Measurements from ENCODE around the gene FREM2.

Gene FREM2, protein sequence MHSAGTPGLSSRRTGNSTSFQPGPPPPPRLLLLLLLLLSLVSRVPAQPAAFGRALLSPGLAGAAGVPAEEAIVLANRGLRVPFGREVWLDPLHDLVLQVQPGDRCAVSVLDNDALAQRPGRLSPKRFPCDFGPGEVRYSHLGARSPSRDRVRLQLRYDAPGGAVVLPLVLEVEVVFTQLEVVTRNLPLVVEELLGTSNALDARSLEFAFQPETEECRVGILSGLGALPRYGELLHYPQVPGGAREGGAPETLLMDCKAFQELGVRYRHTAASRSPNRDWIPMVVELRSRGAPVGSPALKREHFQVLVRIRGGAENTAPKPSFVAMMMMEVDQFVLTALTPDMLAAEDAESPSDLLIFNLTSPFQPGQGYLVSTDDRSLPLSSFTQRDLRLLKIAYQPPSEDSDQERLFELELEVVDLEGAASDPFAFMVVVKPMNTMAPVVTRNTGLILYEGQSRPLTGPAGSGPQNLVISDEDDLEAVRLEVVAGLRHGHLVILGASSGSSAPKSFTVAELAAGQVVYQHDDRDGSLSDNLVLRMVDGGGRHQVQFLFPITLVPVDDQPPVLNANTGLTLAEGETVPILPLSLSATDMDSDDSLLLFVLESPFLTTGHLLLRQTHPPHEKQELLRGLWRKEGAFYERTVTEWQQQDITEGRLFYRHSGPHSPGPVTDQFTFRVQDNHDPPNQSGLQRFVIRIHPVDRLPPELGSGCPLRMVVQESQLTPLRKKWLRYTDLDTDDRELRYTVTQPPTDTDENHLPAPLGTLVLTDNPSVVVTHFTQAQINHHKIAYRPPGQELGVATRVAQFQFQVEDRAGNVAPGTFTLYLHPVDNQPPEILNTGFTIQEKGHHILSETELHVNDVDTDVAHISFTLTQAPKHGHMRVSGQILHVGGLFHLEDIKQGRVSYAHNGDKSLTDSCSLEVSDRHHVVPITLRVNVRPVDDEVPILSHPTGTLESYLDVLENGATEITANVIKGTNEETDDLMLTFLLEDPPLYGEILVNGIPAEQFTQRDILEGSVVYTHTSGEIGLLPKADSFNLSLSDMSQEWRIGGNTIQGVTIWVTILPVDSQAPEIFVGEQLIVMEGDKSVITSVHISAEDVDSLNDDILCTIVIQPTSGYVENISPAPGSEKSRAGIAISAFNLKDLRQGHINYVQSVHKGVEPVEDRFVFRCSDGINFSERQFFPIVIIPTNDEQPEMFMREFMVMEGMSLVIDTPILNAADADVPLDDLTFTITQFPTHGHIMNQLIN (N-terminal part only)

DNA sequence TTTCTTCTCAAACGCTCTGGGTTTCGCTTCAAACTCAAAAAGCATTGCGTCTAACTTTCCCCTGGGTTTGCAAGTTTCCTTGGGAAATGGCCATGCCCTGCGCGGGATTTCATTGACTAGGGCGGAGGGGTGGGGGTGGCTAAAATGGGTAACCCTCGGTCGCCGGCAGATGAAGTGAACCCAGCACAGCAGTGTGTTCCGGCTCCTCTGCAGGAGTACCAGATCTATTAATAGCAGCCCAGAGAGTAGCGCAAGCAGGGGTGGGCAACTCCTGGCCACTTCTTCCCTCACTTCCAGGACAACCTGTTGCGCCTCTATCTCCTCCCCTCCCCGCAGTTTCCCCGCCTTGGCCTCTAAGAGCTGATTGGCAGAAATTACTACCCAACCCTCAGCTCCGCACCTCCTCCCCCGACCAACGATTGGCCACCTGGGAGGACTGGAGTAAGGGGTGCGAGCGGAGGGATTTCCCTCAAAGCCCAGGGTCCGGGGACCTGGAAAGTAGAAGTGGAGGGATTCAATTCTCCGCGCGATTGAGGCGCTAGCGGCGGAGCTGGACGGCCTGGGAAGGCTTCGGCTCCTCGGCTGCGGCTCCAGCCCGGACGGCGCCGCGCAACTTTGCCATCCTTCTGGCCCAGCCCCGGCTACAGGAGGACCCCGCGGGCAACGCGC is at the start of gene FREM2:
TSS of gene FREM2 (plus strand) at position 501 of the 669 bp plus-strand sequence. CDS start 268 bp downstream, outside the sequence.
- ChIA-PET POLR2A (interaction anchor here (0.7 to 1.5 kb wide), 6 partner anchors 14 to 337 kb away, joined by 3 to 5 read pairs (median 4); partner anchors contain the start of gene UFM1), CTCF (interaction anchor here (0.6 to 2.1 kb wide), 12 partner anchors 14 to 1064 kb away, joined by 3 to 10 read pairs (median 3); no protein-coding TSS in a partner anchor)
- Histone ChIP-seq H3K36me3 (ENCODE audit: control insufficient read depth in 2 of 2, insufficient read depth in 1 of 2, low read length in 2 of 2) (peaks cover 0 to 13% of the 10 kb centered on the region in 2 experiments; a peak in 1 of 3 replicates), H3K9me3 (ENCODE audit: control insufficient read depth, insufficient read depth, low read depth, low read length) (no peaks in the 10 kb centered on the region), H3K27ac (ENCODE audit: extremely low read depth, low read depth, low read length) (peak within 1 kb of the TSS; percentile 79), H3K4me1 (ENCODE audit: control insufficient read depth, insufficient read depth, low read length) (peaks cover 4% of the 10 kb centered on the region), H3K4me3 (ENCODE audit: low read depth, low read length) (peak within 1 kb of the TSS; percentile 61)
- TF ChIP-seq BCL11A (tag by site-specific recombination; IDR thresholded peaks at IDR 0.05; ENCODE audit: low read depth) (0 out of 2 replicates have a peak, but pooled peaks have one; percentile 16), ZNF341 (tag by site-specific recombination; IDR thresholded peaks at IDR 0.05; ENCODE audit: low read depth) (no peak; the same call in 1 of the 2 replicates), KLF10 (tag by site-specific recombination; IDR thresholded peaks at IDR 0.05) (0 out of 2 replicates have a peak, but pooled peaks have one; percentile 5), SCRT2 (tag by site-specific recombination; IDR thresholded peaks at IDR 0.05) (peak; percentile 100), IKZF3 (tag by site-specific recombination; IDR thresholded peaks at IDR 0.05) (peak; percentile 19; the same call in 1 of the 2 replicates), ZBTB7A (tag by site-specific recombination; IDR thresholded peaks at IDR 0.05; ENCODE audit: low read depth) (no peak), GLIS2 (tag by site-specific recombination; IDR thresholded peaks at IDR 0.05) (peak; percentile 33; the same call in 1 of the 2 replicates), ZNF600 (tag by site-specific recombination; IDR thresholded peaks at IDR 0.05) (peak; percentile 82), KLF16 (tag by site-specific recombination; IDR thresholded peaks at IDR 0.05) (no peak), ZXDB (tag by site-specific recombination; IDR thresholded peaks at IDR 0.05) (peak; percentile 70; the same call in 1 of the 2 replicates), ZIC2 (tag by site-specific recombination; IDR thresholded peaks at IDR 0.05) (peak; percentile 66), WT1 (tag by site-specific recombination; IDR thresholded peaks at IDR 0.05) (peak; percentile 60; the same call in 1 of the 2 replicates), SCRT1 (tag by site-specific recombination; IDR thresholded peaks at IDR 0.05; ENCODE audit: borderline replicate concordance) (peak; percentile 99), ZNF366 (tag by site-specific recombination; conservative IDR thresholded peaks at IDR 0.05) (peak; percentile 90), ZBTB17 (tag by site-specific recombination; IDR thresholded peaks at IDR 0.05) (peak; percentile 81), ZFP37 (tag by site-specific recombination; IDR thresholded peaks at IDR 0.05) (peak; percentile 60), ZEB2 (tag by site-specific recombination; IDR thresholded peaks at IDR 0.05) (0 out of 2 replicates have a peak, but pooled peaks have one; percentile 22), SETDB1 (IDR thresholded peaks at IDR 0.05; ENCODE audit: insufficient read length, low read length) (peak; percentile 13), ZNF354C (tag by site-specific recombination; IDR thresholded peaks at IDR 0.05; ENCODE audit: borderline replicate concordance, low read depth) (no peak), ZBTB6 (tag by site-specific recombination; IDR thresholded peaks at IDR 0.05) (peak; percentile 70; the same call in 1 of the 2 replicates), GLIS1 (tag by site-specific recombination; IDR thresholded peaks at IDR 0.05) (peak; percentile 28; the same call in 1 of the 2 replicates), ZFHX2 (tag by site-specific recombination; conservative IDR thresholded peaks at IDR 0.05) (no peak), ZNF561 (tag by site-specific recombination; IDR thresholded peaks at IDR 0.05; ENCODE audit: borderline replicate concordance) (0 out of 2 replicates have a peak, but pooled peaks have one; percentile 15)
- TF ChIP-seq, protein P1, sequence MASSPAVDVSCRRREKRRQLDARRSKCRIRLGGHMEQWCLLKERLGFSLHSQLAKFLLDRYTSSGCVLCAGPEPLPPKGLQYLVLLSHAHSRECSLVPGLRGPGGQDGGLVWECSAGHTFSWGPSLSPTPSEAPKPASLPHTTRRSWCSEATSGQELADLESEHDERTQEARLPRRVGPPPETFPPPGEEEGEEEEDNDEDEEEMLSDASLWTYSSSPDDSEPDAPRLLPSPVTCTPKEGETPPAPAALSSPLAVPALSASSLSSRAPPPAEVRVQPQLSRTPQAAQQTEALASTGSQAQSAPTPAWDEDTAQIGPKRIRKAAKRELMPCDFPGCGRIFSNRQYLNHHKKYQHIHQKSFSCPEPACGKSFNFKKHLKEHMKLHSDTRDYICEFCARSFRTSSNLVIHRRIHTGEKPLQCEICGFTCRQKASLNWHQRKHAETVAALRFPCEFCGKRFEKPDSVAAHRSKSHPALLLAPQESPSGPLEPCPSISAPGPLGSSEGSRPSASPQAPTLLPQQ (tag by site-specific recombination; IDR thresholded peaks at IDR 0.05), result peak; percentile 85
- TF ChIP-seq, protein P2, sequence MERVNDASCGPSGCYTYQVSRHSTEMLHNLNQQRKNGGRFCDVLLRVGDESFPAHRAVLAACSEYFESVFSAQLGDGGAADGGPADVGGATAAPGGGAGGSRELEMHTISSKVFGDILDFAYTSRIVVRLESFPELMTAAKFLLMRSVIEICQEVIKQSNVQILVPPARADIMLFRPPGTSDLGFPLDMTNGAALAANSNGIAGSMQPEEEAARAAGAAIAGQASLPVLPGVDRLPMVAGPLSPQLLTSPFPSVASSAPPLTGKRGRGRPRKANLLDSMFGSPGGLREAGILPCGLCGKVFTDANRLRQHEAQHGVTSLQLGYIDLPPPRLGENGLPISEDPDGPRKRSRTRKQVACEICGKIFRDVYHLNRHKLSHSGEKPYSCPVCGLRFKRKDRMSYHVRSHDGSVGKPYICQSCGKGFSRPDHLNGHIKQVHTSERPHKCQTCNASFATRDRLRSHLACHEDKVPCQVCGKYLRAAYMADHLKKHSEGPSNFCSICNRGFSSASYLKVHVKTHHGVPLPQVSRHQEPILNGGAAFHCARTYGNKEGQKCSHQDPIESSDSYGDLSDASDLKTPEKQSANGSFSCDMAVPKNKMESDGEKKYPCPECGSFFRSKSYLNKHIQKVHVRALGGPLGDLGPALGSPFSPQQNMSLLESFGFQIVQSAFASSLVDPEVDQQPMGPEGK (tag by site-specific recombination; IDR thresholded peaks at IDR 0.05), result peak; percentile 74
- TF ChIP-seq, protein P3, sequence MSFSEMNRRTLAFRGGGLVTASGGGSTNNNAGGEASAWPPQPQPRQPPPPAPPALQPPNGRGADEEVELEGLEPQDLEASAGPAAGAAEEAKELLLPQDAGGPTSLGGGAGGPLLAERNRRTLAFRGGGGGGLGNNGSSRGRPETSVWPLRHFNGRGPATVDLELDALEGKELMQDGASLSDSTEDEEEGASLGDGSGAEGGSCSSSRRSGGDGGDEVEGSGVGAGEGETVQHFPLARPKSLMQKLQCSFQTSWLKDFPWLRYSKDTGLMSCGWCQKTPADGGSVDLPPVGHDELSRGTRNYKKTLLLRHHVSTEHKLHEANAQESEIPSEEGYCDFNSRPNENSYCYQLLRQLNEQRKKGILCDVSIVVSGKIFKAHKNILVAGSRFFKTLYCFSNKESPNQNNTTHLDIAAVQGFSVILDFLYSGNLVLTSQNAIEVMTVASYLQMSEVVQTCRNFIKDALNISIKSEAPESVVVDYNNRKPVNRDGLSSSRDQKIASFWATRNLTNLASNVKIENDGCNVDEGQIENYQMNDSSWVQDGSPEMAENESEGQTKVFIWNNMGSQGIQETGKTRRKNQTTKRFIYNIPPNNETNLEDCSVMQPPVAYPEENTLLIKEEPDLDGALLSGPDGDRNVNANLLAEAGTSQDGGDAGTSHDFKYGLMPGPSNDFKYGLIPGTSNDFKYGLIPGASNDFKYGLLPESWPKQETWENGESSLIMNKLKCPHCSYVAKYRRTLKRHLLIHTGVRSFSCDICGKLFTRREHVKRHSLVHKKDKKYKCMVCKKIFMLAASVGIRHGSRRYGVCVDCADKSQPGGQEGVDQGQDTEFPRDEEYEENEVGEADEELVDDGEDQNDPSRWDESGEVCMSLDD (tag by site-specific recombination; IDR thresholded peaks at IDR 0.05), result peak; percentile 75
